Umbilical cord (tissue), 2 donors: ENCODE data around the gene P2RY8. TPM values are rescaled to one million over a fixed set of nuclear protein-coding genes. Genes with fewer than 3 reads are reported as not detected.
"Not testable (repeated sequence)": the region's sequence is repeated elsewhere in the genome, so short reads cannot be mapped to it uniquely, and the experiment has no call there.

Experiments
- DNase-seq: peaks from one replicate; pipeline ENCODE4 v3.0.0-alpha.2; 2015; ENCODE audit warnings: low spot score
- total RNA-seq: library from RNA; depleted of rRNA; stranded (reverse); fragments of >200 nt; gene quantifications from one replicate; pipeline ENCODE4 v1.2.3, GENCODE V29; 2014; ENCODE audit warnings: low replicate concordance; ENCODE audit not compliant: insufficient read depth

The P2RY8 gene
- total RNA-seq, 1 donor from 2014 or later, result 1.2 TPM

DNA sequence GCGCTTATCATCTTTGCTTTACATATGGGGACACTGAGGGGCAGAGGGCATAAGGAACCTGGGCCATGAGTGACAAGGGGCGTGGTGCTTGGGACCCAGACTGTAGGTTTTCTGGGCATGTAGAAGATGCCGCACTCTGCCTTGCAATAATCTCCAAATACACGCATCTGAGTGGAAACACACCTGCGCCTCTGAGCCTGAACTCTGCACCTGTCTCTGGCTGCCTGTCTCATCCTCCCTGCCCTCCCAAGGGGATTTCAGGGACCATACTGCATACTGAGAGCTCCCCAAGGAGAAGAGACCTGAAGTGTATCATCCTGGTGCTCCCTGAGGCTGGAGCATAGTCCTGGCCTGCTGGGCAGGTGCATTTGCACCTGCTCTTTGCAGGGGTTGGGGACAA, 49.6 kb downstream of the P2RY8 start:
- no peak for DNase-seq

DNA sequence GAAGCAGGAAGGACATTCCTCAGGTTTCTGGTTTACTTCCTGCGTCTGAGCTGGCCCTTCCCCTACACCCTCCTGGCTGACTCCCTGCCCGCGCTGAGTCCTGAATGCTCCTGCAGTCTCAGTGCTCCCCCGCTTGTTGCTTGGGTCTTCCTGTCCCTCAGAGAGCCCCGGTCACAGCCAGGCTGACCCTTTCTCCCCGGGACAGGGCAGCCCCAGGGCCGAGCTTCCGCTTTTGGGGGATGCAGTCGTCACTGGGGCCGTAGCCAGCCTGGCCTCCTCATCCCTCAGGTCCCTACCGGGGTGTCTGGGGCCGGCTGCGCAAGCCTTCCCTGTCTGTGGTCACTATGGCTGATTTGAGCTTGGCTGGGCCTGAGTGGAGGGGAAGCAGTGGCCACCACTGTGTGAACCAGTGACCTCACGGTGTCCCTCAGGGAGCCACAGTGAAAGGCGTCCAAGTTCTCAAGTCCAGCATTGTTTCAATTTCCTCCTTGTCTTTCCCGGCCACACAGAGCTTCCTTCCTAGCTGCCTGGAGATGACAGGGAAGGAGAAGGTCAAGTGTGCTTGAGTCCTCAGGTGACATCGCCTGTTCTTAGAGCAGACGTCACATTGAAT, 50.1 kb downstream of the P2RY8 start:
- DNase-seq, result no peak

DNA sequence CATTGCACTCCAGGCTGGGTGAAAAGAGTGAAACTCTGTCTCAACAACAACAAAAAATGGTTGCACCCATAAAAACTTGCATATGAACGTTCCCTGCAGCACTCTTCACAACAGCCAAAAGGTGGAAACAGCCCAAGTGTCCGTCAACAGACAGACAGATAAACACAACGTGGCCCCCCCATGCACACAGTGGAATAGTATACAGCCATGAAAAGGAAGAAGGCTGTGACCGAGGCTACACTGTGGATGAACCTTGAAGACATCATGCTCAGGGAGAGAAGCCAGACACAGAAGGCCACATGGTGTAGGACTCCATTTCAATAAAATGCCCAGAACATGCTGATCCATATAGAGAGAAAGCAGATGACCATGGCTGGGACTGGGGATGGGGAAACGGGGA, 50.8 kb downstream of the P2RY8 start:
- no peak for DNase-seq

DNA sequence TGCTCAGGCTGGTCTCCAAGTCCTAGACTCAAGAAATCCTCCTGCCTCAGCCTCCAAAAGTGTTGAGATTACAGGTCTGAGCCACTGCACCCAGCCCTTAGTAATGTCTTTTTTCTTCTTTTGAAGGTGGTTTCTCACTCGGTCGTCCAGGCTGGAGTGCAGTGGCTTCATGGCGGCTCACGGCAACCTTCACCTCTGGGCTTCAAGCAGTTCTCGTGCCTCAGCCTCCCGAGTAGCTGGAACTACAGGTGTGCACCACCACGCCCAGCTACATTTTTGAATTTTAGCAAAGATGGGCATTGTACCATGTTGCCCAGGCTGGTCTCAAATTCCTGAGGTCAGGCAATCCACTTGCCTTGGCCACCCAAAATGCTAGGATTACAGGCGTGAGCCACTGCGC, 52.0 kb downstream of the P2RY8 start:
- no peak for DNase-seq

DNA sequence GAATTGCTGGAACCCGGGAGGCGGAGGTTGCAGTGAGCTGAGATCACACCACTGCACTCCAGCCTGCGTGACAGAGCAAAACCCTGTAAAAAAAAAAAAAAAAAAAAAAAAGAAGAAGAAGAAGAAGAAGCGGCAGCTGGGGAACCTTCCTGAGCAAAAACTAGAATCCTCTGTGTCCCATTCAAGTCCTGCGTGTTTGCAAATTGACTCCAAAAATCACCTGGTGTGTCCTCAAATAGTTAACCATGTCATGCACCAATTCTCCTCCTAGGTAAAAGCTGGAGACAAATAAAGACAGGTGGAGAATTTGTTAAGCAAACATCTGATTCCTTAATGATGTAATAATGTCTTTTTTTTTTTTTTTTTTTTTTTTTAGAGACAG, 52.4 kb downstream of the P2RY8 start:
- DNase-seq, result no peak

DNA sequence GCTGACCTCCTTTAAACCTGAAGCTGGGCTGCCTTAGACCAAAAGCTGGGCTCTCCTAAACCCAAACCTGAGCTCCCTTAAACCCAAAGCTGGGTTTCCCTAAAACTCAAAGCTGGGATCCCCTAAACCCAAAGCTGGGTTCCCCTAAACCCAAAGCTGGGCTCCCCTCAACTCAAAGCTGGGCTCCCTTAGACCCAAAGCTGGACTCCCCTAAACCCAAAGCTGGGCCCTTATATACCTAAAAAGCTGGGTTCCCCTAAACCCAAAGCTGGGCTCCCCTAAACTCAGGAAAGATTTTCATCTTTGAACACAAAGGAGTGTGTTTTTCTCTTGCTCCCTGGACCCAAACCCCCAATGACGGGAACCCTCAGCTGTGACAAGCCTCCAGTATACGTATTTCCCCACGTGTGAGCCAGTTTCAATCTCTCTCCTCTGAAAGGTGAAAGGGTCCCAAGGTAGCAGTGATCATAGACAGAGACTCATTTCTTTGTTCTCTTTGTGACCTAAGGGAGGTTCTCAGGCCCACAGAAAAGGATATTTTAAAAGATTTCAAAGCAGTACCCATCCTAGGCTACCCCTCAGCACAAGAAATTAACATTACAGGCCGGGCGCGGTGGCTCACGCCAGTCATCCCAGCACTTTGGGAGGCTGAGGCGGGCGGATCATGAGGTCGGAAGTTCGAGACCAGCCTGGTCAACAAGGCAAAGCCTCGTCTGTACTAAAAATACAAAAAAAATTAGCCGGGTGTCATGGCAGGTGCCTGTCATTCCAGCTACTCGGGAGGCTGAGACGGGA, 52.9 kb downstream of the P2RY8 start:
- no peak for DNase-seq

DNA sequence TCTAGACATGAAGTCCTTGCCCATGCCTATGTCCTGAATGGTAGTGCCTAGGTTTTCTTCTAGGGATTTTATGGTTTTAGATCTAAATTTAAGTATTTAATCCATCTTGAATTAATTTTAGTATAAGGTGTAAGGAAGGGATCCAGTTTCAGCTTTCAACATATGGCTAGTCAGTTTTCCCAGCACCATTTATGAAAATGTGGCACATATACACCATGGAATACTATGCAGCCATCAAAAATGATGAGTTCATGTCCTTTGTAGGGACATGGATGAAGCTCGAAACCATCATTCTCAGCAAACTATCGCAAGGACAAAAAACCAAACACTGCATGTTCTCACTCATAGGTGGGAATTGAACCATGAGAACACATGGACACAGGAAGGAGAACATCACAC, 54.5 kb downstream of the P2RY8 start:
- DNase-seq, result not testable (repeated sequence)

DNA sequence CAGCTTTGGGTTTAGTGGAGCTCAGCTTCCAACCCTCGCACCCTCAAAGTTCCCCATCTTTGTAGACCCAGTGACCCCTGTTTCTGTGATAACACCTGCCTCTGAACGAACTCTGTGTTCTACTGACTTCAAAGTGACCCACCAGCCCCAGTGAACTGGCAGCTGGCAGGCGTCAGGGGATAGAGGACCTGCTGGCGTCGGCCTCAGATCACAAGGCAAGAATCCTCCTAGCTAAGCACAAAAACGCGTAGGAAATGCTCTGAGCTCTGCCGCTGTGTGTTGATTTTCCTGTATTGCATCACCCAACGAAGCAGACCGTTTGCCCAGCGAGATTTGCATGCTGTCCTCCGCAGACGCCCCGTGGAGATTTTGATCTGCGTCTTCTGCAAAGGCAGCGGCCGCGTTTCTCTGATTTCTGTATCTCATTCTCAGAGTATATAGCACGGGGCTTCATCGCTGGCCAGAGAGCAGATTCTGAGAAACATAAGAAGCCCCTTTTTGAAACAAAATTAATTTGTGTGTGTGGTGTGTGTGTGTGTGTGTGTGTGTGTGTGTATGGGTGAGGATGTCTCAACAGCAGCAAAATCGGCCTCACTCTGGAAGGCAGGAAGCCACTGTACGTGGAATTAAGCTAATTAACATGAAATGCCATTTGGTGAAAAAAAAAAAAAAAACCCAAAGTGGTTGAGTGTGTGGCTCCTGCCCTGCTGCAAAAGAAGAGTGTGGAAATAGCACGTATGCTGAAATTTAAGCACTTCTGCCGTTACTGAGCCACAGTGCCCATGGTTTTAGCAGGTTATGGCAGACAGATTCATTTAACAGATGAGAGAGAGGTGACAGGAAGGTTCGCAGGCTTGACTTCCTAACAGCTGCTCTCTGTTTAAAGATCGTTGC, 55.1 kb downstream of the P2RY8 start:
- DNase-seq, result peak; percentile 74

DNA sequence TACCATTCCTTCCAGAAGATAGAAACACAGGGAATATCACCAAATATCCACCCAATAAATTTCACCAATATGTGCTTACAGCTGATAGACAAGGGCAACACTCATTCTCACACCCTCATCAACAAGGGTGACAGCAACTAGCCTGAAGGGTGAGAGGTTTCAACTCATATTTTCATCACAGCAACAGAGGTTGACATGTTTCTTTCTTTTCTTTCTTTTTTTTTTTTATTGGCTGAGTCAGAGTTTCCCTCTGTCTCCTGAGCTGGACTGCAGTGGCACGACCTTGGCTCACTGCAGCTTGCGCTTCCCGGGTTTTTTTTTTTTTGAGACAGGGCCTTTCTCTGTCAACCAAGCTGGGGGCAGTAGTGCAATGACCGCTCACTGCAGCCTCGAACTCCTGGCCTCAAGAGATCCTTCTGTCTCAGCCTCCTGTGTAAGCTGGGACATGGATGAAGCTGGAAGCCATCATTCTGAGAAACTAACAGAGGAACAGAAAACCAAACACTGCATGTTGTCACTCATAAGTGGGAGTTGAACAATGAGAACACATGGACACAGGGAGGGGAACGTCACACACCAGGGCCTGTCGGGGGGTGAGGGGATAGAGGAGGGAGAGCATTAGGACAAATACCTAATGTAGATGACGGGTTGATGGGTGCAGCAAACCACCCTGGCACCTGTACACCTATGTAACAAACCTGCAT, 56.8 kb downstream of the P2RY8 start:
- DNase-seq, result no peak

DNA sequence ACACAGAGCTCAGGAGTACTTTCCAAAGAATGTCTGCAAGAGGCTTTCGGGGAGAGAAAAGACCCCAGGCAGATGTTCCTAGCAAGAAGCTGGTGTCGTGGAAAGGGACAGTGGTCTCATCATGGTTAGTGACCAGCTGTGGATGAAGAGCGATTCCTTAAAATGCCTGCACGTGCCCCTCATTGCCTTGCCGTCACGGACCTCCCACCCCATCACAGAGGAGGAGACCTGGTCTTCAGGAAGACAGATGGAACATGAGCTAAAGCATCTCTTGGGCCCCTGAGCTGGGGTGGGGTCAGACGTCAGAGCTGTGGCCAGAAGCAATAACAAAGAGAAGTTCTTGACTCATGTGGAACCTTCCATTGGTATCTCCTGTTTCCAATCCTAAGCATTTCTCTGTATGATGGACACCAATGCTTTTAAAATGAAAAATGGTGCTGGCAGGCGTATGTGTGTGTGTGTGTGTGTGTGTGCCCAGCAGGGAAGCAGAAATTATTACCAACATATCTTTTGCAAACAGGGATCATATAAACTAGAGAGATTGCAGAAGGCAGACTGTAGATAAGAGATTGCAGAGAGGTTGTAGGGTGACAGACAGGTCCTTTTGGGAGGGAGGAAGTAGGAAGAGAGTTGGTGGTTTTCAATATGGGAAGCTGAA, 59.1 kb downstream of the P2RY8 start:
- no peak for DNase-seq

DNA sequence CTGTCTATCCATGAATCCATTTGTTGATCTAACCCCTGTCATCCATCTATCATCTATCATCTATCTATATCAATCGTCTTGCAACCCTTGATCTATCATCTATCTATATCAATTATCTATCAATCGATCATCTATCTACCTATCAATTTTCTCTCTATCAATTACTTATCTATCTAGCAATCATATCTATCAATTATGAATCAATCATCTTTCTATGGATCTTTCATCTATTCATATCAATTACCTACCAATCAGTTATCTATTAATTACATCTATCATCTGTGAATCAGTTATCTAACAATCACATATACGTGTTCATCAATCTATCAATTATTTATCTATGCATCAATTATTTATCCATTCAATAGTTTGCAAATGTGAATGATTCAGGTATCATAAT, 59.8 kb downstream of the P2RY8 start:
- no peak for DNase-seq

DNA sequence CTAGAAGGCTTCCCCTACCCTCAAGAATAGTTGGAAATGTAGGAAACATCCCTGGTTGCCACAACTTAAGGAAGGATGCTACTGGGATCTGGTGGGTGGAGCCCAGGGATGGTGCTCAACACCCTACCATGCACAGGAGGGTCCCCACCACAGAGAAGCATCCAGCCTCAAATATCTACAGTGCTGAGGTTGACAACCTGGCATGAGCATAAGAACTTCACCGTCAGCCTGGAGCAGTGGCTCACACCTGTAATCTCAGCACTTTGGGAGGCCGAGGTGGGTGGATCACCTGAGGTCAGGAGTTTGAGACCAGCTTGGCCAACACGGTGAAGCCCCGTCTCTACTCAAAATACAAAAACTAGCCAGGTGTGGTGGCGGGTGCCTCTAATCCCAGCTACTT, 60.3 kb downstream of the P2RY8 start:
- DNase-seq, result no peak

DNA sequence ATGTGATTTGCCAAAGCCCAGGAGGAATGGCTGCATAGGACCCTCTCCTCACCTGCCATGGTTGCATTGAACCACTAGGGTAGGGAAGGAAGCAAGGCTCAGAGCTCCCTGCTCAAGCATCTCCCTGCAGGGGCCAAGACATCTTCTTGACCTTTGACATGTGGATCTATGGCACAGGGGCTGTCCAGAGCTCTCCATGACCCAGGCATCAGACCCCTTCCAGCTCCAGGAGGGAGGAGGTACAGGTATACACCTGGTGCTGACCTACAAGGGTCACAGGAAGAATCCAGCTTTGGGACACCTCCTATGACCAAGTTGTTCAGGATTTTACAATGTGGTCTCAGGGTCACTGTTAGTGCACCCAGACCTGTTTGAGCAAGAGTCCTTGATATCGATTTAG, 61.1 kb downstream of the P2RY8 start:
- no peak for DNase-seq

DNA sequence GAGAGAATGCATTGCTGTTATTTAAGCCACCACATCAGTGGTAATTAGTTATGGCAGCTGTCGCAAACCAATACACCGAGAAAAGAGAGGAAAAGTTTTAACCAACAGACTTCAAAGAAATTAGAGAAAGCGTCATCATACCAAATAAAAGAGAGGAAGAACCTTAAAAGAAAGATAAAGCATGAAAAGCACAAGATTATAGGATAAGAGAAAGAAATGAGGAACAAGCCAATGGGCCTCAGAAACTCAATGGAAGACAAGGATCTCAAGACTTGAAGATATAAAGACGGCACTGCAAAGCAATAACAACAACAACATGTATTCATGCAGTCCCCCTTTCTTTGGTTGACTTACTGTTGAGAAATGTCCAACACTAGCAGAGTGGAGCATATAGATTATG, 61.5 kb downstream of the P2RY8 start:
- DNase-seq, result no peak

DNA sequence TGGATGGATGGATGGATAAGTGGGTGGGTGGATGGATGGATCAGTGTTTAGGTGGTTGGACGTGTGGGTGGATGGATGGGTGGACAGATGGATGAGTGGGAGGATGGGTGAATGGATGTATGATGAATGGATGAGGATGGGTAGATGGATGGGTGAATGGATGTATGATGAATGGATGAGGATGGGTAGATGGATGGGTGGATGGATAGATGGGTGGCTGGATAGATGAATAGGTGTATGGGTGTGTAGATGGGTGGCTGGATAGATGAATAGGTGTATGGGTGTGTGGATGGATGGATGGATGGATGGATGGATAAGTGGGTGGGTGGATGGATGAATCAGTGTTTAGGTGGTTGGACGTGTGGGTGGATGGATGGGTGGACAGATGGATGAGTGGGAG, 62.4 kb downstream of the P2RY8 start:
- not testable (repeated sequence) for DNase-seq

DNA sequence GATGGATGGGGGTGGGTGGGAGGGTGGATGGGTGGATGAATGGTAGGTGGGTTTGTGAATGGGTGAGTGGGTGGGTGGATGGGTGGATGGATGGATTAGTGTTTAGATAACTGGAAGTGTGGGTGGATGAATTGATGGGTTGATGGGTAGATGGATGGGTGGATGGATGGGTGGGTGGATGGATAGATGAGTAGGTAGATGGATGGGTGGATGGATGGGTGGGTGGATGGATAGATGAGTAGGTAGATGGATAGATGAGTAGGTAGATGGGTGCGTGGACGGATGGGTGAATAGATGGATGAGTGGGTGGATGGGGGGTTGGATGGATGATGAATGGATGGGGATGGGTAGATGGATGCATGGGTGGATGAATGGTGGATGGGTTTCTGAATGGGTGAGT, 64.0 kb downstream of the P2RY8 start:
- no peak for DNase-seq

DNA sequence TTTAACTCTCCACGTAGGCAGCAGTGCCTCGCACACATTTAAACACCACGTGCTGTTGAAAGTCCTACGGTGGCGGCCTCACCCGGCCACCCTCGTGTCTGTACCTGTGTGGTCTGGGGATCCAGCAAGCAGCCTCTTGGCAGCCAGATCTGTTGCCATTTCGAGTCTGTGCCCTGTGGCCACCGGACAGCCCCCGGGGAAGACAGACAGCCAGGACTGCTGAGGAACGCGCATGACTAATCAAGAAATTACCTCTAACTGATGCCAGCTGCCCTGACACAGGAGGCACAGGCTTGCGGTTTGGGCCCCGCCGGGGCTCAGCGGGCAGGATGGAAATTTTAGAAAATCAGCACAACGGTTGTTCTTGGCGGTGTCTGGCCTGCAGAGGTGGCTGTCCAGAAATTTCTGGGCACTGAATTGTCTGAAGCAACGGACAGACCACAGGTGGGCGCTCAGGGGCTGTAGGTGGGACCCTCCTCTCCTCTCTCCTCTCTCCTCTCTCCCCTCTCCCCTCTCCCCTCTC, 68.7 kb downstream of the P2RY8 start:
- DNase-seq, result no peak

DNA sequence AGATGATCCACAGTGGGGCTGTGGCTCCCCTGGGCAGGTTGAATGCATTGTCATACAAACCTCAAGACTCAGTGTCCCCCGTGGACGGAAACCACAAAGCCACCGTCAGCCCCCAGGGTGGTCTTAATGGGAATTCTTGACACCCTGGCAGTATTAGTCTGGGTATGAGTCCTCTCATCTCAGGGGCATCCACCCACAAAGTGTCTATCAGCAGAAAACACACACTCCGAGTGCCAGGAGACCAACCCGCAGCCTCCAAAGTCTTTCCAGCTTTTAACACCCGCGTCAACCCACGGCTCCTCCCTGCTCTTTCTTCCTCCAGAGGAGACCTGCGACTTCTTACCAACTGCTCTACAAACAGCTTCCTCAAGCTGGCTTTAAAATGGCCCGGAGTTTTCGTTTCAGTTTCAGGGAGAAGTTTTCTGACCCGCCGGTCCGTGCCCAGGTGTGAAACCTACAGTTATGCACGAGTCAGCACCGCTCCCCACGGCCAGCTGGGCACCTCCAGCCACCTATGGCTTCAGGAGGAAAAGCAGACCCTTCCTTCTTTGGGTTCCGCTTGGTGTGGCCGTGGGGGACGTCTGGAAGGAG, 69.9 kb downstream of the P2RY8 start:
- DNase-seq, result no peak

DNA sequence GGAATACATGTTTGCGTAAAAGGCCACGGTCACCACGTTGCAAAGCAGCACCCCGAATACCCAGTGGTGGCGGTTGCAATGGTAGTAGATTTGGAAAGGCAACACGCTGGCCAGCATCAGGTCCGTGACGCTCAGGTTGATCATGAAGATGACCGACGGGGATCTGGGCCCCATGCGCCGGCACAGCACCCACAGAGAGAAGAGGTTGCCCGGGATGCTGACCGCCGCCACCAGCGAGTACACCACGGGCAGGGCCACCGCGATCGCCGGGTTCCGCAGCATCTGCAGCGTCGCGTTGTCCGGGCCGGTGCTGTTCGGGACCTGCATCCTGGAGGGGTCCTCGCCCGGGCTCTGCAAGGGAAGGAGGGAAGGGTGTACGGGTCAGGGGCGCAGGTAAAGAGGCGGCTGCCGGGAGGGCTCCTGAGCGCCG, 70.7 kb downstream of the P2RY8 start:
- DNase-seq, result no peak
